ENCODE measurements around the gene TNRC6C.
"Not testable (repeated sequence)": the region's sequence is repeated elsewhere in the genome, so short reads cannot be mapped to it uniquely, and the experiment has no call there.

TNRC6C gene

GRCh38 chr17:77965352-77965751 is 6.8 kb downstream of the TNRC6C start:
- DNase-seq = no peak

DNA sequence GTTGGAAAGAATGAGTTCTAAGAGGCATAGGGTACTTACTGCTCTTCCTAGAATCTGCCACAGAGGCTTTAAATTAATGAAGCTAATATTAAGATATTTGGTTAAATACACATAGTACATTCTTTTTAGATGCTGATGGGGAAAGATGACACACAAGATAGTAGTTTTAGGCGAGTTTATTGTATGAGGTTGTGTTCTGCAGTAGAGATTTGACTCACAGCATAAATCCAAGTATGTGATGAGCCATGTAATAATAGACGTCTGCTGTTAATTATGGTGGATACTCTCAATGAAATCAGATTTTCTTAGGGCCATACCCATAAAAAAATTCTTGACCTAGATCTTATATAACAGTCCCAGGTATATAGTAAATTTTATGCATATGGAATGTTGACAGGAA is 8.0 kb downstream of the TNRC6C start:
- no peak for DNase-seq

DNA sequence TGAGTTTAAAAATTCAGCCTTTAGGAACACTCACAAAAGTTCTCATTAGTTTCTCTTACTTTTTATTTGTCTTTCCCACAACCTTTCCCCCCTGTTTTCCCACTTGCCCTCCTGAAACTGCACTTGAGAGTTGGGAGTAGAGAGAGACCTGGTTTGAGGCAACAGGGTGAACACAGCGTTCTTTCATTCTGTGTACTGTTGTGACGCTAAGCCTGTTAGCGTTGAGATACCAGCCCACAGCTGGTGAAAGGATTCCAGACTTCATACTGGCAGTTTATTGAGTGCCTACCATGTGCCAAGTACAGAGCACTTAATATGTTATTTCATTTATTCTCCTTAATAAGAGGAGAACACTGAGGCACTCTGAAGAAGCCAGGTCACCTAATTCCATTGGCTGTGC is 10.3 kb downstream of the TNRC6C start:
- DNase-seq = no peak

DNA sequence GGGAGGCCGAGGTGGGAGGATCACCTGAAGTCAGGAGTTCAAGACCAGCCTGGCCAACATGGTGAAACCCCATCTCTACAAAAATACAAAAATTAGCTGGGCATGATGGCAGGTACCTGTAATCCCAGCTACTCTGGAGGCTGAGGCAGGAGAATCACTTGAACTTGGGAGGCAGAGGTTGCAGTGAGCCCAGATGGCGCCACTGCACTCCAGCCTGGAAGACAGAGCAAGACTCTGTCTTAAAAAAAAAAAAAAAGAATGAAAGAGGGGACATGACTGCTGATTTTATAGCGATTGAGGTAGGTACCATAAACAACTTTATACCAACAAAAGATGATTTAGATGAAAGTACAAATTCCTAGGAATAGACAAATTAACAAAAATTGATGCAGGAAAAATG is 13.8 kb downstream of the TNRC6C start:
- not testable (repeated sequence) for DNase-seq

GRCh38 chr17:77973953-77974352 is 15.4 kb downstream of the TNRC6C start:
- no peak for DNase-seq

DNA sequence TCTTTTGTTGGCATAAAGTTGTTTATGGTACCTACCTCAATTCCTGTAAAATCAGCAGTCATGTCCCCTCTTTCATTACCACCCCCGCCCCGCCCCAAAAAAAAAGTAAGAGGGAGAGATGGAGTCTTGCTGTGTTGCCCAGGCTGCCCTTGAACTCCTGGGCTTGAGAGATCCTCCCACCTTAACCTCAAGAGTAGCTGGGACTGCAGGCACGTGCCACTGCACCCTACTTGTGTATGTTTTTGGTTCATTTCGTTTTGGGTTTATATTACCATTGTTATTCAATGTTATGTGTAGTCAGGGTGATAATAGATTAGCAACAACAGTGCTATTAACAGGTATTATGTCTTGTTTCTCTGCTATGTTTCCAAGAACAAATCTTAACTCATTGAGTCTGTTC is 15.9 kb downstream of the TNRC6C start:
- no peak for DNase-seq

- not testable (repeated sequence) for DNase-seq
Measured at GRCh38 chr17:77982430-77982829, 23.9 kb downstream of the TNRC6C start.

DNA sequence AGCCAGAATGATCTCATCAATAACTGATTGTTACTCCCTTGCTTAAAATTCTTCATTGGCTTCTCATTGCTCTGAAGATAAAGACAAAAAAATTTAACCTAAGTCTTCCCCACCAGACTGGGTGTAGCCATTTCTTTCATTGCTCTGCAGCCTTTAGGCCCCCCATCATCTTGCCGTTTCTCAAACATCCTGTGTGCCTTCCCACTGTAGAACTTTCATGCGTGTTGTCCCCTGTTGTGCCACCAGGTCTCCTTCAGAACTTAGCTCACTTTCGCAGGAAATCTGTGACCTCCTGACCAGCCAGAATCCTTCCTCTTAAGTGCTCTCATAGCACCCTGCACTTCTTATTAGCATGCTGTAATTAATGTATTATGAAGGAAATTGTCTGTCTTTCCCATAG is 31.8 kb downstream of the TNRC6C start:
- no peak for DNase-seq

GRCh38 chr17:77993735-77994134 is 35.2 kb downstream of the TNRC6C start:
- DNase-seq = not testable (repeated sequence)

DNA sequence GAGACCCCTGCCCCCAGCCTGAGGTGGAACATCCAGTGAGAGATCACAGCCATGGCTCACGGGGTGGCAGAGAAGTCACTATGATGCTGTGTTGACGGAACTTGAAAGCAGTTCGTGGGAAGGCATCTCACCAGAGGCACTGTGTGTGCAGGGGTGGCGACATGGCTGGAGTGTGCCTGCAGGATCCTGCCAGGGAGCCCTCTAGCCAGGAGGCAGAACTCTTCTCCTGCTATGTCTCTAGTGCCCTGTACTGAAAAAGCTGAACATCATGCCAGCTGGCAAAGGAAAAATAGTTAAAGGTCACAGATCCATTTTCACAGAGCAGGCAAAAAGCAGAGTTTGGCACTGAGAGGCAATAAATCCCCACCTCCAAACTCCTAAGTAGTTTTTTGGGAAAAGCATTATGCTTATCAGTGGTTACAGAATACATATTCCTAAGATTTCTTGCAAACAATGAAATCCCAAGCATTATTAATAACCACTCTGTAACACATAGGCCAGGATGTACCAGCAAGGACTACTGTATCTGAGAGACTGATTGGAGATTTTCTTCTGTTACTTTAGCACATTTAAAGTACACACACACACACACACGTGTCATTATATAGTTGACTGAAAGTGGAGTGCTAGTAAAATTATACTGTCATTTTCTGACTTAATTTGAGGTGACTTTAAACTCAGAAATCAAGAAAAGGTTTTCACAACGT is 36.8 kb downstream of the TNRC6C start:
- no peak for DNase-seq

DNA sequence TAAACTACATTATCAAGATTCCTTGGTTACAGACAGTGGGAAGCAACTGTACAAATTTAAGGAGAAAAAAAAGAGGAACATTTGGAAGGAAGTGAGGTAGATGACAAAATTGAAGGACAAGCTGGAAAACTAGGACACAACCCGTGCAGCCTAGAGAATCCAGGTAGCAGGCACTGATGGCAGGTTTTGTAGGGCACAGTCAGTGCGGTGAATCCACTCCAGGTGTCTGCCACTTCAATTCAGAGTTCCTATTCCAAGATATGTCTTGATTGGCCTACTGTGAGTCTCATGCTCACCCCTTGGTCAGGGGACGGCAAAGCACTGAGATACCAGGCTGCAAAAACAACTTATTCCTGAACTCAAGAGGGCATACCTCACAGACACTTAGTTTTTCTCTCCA is 37.8 kb downstream of the TNRC6C start:
- DNase-seq = no peak

DNA sequence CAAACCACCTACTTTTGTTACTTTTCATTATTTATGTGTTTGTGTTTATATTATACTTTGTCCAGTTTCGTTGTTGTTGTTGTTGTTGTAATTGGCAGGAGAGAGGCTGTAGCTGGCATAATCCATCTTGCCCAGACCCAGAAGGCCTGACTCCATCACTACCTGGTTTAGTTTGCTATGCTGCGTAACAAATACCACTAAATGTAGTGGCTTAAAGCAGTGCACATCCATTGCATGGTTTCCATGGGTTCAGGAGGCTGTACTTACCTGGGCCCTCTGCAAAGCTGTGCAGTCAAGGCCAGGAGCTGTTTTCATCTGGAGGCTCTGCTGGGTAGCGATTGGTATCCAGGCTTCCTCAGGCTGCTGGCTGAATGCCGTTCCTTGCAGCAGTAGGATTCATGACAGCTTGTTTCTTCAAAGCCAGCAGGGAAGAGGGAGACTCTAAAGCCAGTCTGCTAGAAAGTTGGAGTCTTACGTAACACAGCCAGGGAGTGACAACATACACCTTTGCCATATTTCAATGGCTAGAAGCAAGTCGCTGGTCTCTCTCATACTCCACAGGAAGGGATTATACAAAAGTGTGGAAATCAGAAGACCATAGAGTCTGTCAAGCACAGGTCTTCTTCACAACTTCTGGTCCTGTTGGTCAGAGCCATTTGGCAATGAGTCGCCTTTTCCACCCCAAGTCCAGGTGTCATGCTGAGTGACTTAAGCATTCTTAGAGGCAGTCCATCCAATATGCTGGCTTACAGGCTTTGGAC is 41.1 kb downstream of the TNRC6C start:
- DNase-seq = no peak

DNA sequence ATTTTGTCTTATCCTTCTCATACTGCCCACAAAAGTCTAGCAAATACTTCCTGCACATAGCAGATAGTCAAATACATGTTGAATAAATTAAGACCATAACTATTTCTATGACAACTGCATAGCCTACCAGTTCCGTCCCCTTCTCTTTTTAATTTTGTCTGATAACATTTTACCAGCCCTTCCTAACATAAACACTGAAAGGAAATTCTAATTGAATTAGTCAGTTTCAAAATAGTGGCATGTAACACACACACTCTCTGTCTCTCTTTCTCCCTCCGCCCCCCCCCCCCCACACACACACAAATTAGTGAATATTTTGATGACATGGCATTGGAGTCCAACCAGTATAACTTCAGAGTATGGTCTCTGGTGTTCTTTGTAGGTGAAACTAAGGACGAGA is 41.8 kb downstream of the TNRC6C start:
- DNase-seq = no peak

DNA sequence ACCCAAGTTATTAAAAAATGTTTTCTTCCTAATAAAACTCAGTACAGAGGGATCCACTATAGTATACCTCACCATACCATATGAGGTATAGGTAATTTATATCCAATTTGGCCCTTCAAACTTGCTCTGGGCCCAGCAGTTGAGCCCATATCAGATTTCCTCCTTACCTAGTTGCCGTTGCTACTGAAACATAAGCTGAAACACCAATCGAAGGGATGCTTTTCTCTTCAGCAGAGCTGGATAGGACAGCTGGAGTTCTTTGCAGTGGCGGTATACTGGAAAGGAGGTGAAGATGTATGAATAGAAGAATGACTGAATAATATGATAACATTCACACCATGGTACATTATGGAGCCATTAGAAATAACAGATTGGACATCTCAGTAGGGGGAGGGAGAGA is 42.7 kb downstream of the TNRC6C start:
- no peak for DNase-seq

DNA sequence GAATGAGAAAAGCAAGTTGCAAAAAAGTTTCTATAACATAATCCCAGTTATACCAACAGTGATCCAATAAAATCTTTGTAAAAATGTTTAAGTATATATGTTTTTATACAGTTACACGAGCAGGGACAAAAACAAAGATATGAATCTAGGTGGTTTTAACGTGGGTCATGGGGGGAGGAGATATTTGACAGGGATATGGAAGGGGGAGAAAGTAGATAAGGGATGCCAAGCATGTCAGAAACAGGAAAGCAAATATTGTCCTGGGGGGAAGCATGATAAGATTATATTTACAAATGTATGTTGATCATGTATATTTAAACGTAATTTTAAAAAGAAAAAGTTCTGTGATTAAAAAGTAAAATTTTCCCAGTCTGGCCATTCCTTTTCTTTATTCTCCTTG is 43.1 kb downstream of the TNRC6C start:
- no peak for DNase-seq

DNA sequence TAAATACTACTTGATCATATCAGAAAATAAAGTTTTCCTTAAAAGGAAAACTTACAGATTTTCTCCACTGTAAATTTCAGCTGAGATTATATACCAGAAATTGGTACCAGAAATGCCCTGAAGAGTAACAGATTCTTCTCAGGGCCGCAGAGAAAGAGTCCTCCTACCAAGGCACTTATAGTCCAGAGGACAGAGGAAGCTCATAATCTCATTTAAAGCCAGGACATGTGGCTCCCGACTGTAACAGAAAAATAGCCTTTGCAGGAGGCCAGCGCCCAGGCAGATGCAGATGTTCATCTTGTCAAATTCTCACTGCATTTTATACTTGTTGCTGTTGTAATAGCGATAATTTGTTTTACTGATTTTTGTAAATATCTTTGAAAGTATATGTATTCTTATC is 43.7 kb downstream of the TNRC6C start:
- DNase-seq = no peak

GRCh38 chr17:78005452-78006171 is 47.1 kb downstream of the TNRC6C start:
- DNase-seq = no peak

DNA sequence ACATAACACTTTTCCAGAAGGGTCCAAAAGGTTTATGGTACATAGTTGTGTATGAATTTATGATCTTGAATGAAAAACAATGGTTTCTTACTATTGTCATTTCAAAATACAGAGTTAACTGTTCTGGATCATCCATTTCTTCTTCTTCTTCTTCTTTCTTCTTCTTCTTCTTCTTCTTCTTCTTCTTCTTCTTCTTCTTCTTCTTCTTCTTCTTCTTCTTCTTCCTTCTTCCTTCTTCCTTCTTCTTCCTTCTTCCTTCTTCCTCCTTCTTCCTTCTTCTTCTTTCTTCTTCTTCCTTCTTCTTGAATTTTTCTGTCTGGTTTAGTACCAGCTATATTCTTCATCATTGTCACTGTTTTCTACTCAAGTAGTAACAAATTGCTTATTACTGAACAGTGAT is 47.8 kb downstream of the TNRC6C start:
- no peak for DNase-seq

DNA sequence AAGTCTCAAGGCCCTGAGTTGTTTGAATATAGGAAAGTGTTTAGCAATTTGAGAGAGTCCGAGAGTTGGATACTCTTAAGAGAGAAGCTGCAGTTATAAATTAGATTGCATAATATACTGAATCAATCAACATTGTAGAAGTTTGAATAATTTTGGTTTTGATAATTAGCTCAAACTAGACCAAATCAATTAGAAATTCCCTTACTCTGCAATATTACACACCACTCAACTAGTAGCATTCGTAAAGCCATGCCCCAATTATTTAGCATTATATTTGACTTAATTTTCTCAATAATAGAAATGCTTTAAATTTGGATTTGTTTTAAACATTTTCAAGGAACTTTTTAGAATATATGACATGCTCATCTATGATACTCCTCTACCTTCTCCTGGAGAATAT is 49.1 kb downstream of the TNRC6C start:
- no peak for DNase-seq

DNA sequence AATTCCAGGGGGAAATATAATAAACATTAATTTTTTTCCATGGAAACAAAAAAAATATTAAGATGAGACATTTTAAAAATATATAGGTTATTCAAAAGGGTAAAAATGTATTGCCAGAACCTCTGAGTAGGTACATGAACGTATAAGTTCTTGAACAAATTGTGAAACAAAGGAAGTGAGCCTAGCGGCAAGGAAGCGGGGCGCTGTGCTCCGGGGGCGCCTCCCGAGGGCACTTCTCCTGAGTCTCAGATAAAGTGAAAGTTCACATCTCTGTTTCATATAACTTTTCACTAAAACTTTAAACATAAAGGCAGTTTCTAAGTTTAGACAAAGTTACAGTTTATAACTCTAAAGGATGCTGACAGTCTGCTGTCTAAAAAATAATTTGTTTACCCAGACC is 52.3 kb downstream of the TNRC6C start:
- peak in 2 of 4 experiments; percentile 16 to 22 for DNase-seq

GRCh38 chr17:78012428-78012827 is 53.9 kb downstream of the TNRC6C start:
- DNase-seq = no peak

GRCh38 chr17:78013683-78014467 is 55.4 kb downstream of the TNRC6C start:
- DNase-seq = peak in 1 of 4 experiments; percentile 10

GRCh38 chr17:78014646-78015045 is 56.1 kb downstream of the TNRC6C start:
- DNase-seq = no peak
